C4-2B (cell line): ENCODE data around the gene TMEM127.

Source experiments
- H3K27ac ChIP-seq: fragments of 450-650 bp; 2 replicates; pipeline ENCODE4 v1.5.1; 2017
- CTCF ChIP-seq: fragments of 450-650 bp; conservative IDR thresholded peaks from 2 replicates; pipeline ENCODE4 v1.5.1; 2017; ENCODE audit warnings: mild to moderate bottlenecking
- ZFX ChIP-seq: fragments of 450-650 bp; IDR thresholded peaks from 2 replicates; pipeline ENCODE4 v1.6.1; 2017

TMEM127 gene

GRCh38 chr2:96207774-96208142 is 58.0 kb downstream of the TMEM127 start:
- H3K27ac ChIP-seq: peak overlapping the region; percentile 96
- TF ChIP-seq CTCF (no peak), ZFX (no peak)

GRCh38 chr2:96207073-96207773 is 58.6 kb downstream of the TMEM127 start:
- peak overlapping the region; percentile 96 for H3K27ac ChIP-seq
- TF ChIP-seq ZFX: no peak
- no peak for TF ChIP-seq CTCF

- TF ChIP-seq CTCF (no peak), ZFX (no peak)
- H3K27ac ChIP-seq: no peak overlapping the region
Observed at GRCh38 chr2:96205888-96206287, 59.9 kb downstream of the TMEM127 start.

GRCh38 chr2:96204836-96205624 is 60.8 kb downstream of the TMEM127 start:
- TF ChIP-seq ZFX (no peak), CTCF (no peak)
- no peak overlapping the region for H3K27ac ChIP-seq

- TF ChIP-seq ZFX: no peak
- TF ChIP-seq CTCF: no peak
- no peak overlapping the region for H3K27ac ChIP-seq
Observed at GRCh38 chr2:96203130-96204028, 62.4 kb downstream of the TMEM127 start.

- TF ChIP-seq ZFX (no peak), CTCF (no peak)
Observed at GRCh38 chr2:96202152-96202854, 63.5 kb downstream of the TMEM127 start.

More at GRCh38 chr2:96202152-96202854, 63.5 kb downstream of the TMEM127 start:
- H3K27ac ChIP-seq: no peak overlapping the region
